CD14-positive monocyte (primary cell): ENCODE results near the gene RNU11. TPM values are rescaled to one million over a fixed set of nuclear protein-coding genes. Genes with fewer than 3 reads are reported as not detected.

Experiments
- DNase-seq, 3 donors: peaks; one replicate each; pipeline ENCODE4 v3.0.0-alpha.2; 2011 to 2022
- H2AFZ ChIP-seq: 2 replicates; pipeline ENCODE4 v1.6.0; 2012; ENCODE audit warnings: mild to moderate bottlenecking, low read depth, low read length, inconsistent platforms; ENCODE audit not compliant: insufficient read depth, poor library complexity, severe bottlenecking
- H3K27ac ChIP-seq, 2 donors: 1 replicate in 1 of 2; 2 replicates in 1 of 2; pipeline ENCODE4 v1.5.1; 2012 to 2013; ENCODE audit warnings: low read length in 2 of 2, control low read depth in 1 of 2, inconsistent platforms in 1 of 2, low read depth in 1 of 2, mild to moderate bottlenecking in 1 of 2
- H3K27me3 ChIP-seq, 2 donors: one replicate each; pipeline versions ENCODE4 v1.6.0 to v1.6.1; 2011 to 2013; ENCODE audit warnings: low read length in 2 of 2; ENCODE audit not compliant: control insufficient read depth in 2 of 2, insufficient read depth in 2 of 2
- H3K36me3 ChIP-seq, 2 donors: replicated peaks in 1 of 2; 1 replicate in 1 of 2; 2 replicates in 1 of 2; pipeline versions ENCODE4 v1.5.1 to v1.6.1; 2012 to 2013; ENCODE audit warnings: low read length in 2 of 2, control low read depth in 1 of 2, inconsistent platforms in 1 of 2, mild to moderate bottlenecking in 1 of 2; ENCODE audit not compliant: insufficient read depth in 2 of 2, control insufficient read depth in 1 of 2
- H3K4me1 ChIP-seq, 2 donors: 1 replicate in 1 of 2; 2 replicates in 1 of 2; pipeline versions ENCODE4 v1.5.1 to v1.6.1; 2012 to 2013; ENCODE audit warnings: low read length in 2 of 2, control low read depth in 1 of 2, inconsistent platforms in 1 of 2, mild to moderate bottlenecking in 1 of 2, moderate library complexity in 1 of 2; ENCODE audit not compliant: insufficient read depth in 2 of 2, control insufficient read depth in 1 of 2
- H3K4me2 ChIP-seq: replicated peaks from 2 replicates; pipeline ENCODE3; 2012; ENCODE audit warnings: low read length, moderate library complexity, mild to moderate bottlenecking; ENCODE audit not compliant: poor library complexity, severe bottlenecking; ENCODE audit errors: extremely low read depth
- H3K4me3 ChIP-seq, 3 experiments: fragments of 200-600 bp in 1 of 3; sonication (generic) in 1 of 3; replicated peaks in 1 of 3; 1 replicate in 2 of 3; 2 replicates in 1 of 3; pipeline ENCODE4 v1.5.1; 2011 to 2013; ENCODE audit warnings: low read length in 3 of 3, mild to moderate bottlenecking in 3 of 3, control low read depth in 2 of 3, low read depth in 2 of 3, inconsistent platforms in 1 of 3, moderate library complexity in 1 of 3
- H3K79me2 ChIP-seq: 2 replicates; pipeline ENCODE4 v1.6.0; 2012; ENCODE audit warnings: mild to moderate bottlenecking, control low read depth, inconsistent platforms, low read length, moderate library complexity; ENCODE audit not compliant: insufficient read depth
- H3K9ac ChIP-seq: 2 replicates; pipeline ENCODE4 v1.6.0; 2017; ENCODE audit warnings: low read length, mild to moderate bottlenecking; ENCODE audit not compliant: insufficient read depth, poor library complexity, severe bottlenecking
- H3K9me3 ChIP-seq, 2 donors: replicated peaks in 1 of 2; 1 replicate in 1 of 2; 2 replicates in 1 of 2; pipeline versions ENCODE4 v1.5.1 to v1.6.1; 2012 to 2013; ENCODE audit warnings: low read length in 2 of 2, control low read depth in 1 of 2; ENCODE audit not compliant: control insufficient read depth in 1 of 2, insufficient read depth in 1 of 2
- H4K20me1 ChIP-seq: 2 replicates; pipeline ENCODE4 v1.6.0; 2012; ENCODE audit warnings: mild to moderate bottlenecking, low read length, control low read depth, moderate library complexity; ENCODE audit not compliant: insufficient read depth
- H3K27ac Mint-ChIP-seq, 7 donors: one replicate each; pipeline ENCODE4 v1.8.0; 2020; ENCODE audit warnings: mild to moderate bottlenecking in 7 of 7, mixed read lengths in 7 of 7, moderate library complexity in 6 of 7, inconsistent platforms in 2 of 7
- H3K27me3 Mint-ChIP-seq, 3 donors: one replicate each; pipeline ENCODE4 v1.8.0; 2021 to 2022; ENCODE audit warnings: low read depth in 3 of 3, mild to moderate bottlenecking in 3 of 3, mixed read lengths in 3 of 3, moderate library complexity in 3 of 3, inconsistent platforms in 1 of 3
- H3K36me3 Mint-ChIP-seq, 2 donors: one replicate each; pipeline ENCODE4 v1.8.0; 2020; ENCODE audit warnings: mixed read lengths in 2 of 2, inconsistent platforms in 1 of 2, mild to moderate bottlenecking in 1 of 2
- H3K4me1 Mint-ChIP-seq: one replicate; pipeline ENCODE4 v1.8.0; 2020; ENCODE audit warnings: mild to moderate bottlenecking, mixed read lengths
- H3K4me3 Mint-ChIP-seq, 2 donors: one replicate each; pipeline ENCODE4 v1.8.0; 2020; ENCODE audit warnings: mild to moderate bottlenecking in 2 of 2, mixed read lengths in 2 of 2, moderate library complexity in 1 of 2
- H3K9me3 Mint-ChIP-seq, 7 donors: one replicate each; pipeline ENCODE4 v1.8.0; 2020 to 2022; ENCODE audit warnings: mixed read lengths in 7 of 7, mild to moderate bottlenecking in 6 of 7, moderate library complexity in 6 of 7, inconsistent platforms in 2 of 7
- whole genome bisulfite sequencing: methylation state at CpG from one replicate; pipeline ENCODE4 v1.1.5; 2013; ENCODE audit warnings: missing lambda C conversion rate; ENCODE audit not compliant: insufficient coverage; 5-methylcytosine and 5-hydroxymethylcytosine counted together
- intact Hi-C, 2 donors: fragments of 100-400 bp; cut with micrococcal nuclease; formaldehyde crosslinking; loops; one replicate each; pipeline versions ENCODE4 v1.15.0 to v1.15.1; 2023
- polyA plus RNA-seq, 3 donors: library from polyadenylated mRNA; depleted of rRNA in 1 of 3; unstranded in 2 of 3; stranded (reverse) in 1 of 3; fragments of 300-500 nt in 2 of 3; fragments of >200 nt in 1 of 3; fragmentation: Illumina TruSeq in 2 of 3; gene quantifications; 1 replicate in 2 of 3; 2 replicates in 1 of 3; pipeline ENCODE4 v1.2.3, GENCODE V29; 2012 to 2021
- TF ChIP-seq, protein P1 (sequence below): fragments of 200-600 bp; IDR thresholded peaks from one replicate; pipeline ENCODE4 v1.8.0; 2022; ENCODE audit warnings: antibody characterized with exemption, mild to moderate bottlenecking

RNU11 gene
- polyA plus RNA-seq, 3 donors: not detected

DNA sequence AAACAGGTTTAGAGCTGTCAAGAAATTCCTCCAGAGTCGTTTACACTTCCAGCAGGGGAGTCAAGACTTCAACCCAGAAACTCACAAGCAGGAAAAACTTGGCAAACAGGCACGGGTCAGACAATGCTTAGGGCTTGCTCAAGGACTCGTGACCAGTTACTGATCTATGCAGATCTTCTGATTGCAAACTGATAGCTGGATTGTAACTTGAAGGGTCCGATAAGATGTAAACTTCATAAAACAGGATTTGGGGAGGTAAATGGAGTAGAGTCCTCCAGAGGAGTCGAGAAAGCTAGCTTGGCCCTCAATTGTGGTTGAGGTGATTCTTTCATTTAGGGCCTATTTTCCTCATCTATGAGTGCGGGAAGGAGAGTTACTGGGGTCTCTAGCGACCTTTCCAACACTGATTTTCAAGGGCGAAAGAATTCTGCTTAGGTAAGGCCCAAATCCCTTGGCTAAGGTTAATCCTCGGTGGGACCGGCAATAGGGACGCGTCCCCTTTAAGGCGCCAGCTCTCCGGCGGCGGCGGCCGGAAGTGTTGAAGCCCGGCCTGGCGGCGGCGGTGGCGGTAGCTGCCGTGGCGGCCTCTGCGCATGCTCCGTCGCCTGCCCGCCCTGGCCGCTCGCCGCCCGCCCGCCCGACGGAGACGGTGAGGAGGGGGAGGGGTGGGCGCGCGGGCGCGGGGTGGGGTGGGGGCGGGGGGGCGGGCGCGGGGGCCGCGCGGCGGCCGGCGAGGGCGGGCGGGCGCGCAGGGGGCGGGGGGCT, 20.0 kb downstream of the RNU11 start, which contains the start of gene GMEB1:
GMEB1 (plus strand) TSS at position 594 of the 765 bp plus-strand sequence. CDS start 14,829 bp downstream, outside the sequence.
- peak; percentile 71 to 89 (median 82) for DNase-seq
- peaks cover 27 to 34% of the 10 kb centered on the region in 2 donors for H3K4me1 ChIP-seq
- peak within 1 kb of the TSS; percentile 77 to 100 (median 99) for H3K4me3 ChIP-seq
- Mint-ChIP-seq H3K9me3 (no peaks in the 10 kb centered on the region), H3K27me3 (no peaks in the 10 kb centered on the region), H3K4me1 (peaks cover 18% of the 10 kb centered on the region), H3K27ac (peak within 1 kb of the TSS; percentile 92 to 98 (median 96)), H3K36me3 (peaks cover 2 to 8% of the 10 kb centered on the region in 2 donors), H3K4me3 (peak within 1 kb of the TSS; percentile 84 to 98)
- no peaks in the 10 kb centered on the region for H3K9me3 ChIP-seq
- intact Hi-C loops: loop anchor here in 1 of 2 donors (2.0 kb wide), 1 partner anchor 20 kb away; the partner anchor contains the start of gene RNU11
- peak within 1 kb of the TSS; percentile 92 for H2AFZ ChIP-seq
- TF ChIP-seq, protein P1, sequence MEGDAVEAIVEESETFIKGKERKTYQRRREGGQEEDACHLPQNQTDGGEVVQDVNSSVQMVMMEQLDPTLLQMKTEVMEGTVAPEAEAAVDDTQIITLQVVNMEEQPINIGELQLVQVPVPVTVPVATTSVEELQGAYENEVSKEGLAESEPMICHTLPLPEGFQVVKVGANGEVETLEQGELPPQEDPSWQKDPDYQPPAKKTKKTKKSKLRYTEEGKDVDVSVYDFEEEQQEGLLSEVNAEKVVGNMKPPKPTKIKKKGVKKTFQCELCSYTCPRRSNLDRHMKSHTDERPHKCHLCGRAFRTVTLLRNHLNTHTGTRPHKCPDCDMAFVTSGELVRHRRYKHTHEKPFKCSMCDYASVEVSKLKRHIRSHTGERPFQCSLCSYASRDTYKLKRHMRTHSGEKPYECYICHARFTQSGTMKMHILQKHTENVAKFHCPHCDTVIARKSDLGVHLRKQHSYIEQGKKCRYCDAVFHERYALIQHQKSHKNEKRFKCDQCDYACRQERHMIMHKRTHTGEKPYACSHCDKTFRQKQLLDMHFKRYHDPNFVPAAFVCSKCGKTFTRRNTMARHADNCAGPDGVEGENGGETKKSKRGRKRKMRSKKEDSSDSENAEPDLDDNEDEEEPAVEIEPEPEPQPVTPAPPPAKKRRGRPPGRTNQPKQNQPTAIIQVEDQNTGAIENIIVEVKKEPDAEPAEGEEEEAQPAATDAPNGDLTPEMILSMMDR: no peak
- no peaks in the 10 kb centered on the region for H3K27me3 ChIP-seq
- H3K79me2 ChIP-seq: peaks cover 35% of the 10 kb centered on the region
- H3K9ac ChIP-seq: peak within 1 kb of the TSS; percentile 99
- peak within 1 kb of the TSS; percentile 99 to 100 for H3K27ac ChIP-seq
- H4K20me1 ChIP-seq: peaks cover 11% of the 10 kb centered on the region
- peak within 1 kb of the TSS; percentile 96 for H3K4me2 ChIP-seq
- no peaks in the 10 kb centered on the region for H3K36me3 ChIP-seq
- WGBS: 3% methylated on average over 30 of the region's 57 CpGs

DNA sequence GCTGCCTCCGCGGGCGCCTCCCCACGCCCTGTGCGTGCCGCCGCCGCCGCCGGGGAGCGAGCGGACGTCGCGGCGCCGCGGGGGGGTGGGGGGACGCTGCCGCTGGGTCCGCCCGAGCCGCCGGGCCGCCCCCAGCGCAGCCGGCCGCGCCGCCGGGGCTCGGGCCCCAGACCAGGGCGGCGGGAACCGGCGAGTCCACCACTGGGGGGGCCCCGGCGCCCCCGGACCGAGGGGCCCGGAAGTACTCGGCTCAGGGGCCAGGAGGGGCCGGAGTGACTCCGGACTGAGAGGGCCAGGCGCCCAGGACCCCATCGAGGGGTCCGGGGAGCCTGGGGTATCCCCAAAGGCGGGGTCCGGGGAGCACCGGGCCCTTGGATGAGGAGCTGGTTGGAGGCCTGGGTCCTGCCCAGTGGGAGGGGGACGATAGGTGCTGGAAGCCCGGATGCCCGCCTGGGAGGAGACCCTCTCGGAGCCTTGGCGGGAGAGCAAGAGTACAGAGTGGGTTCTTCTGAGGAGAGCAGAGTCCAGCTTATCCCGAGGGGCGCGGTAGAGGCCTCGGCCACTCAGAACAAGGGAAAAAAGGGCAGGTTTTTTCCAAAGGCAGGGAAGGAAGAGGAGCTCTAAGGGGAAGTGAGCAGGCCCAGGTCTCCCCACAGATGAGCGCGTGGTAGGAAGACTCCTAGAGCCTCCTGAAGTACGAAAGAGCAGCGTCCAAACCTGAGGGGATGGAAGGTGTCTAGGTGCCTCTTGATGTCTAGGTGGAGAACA, 20.7 kb downstream of the RNU11 start:
- Mint-ChIP-seq H3K27me3 (no peaks in the 10 kb centered on the region), H3K9me3 (no peaks in the 10 kb centered on the region)
- intact Hi-C loops: loop anchor here in 1 of 2 donors (2.0 kb wide), 1 partner anchor 20 kb away; the partner anchor contains the start of gene RNU11

More for the DNA sequence above, 20.7 kb downstream of the RNU11 start:
- Histone ChIP-seq H3K4me2 (peak overlapping the region; percentile 96), H3K27me3 (no peaks in the 10 kb centered on the region), H3K9ac (peak overlapping the region; percentile 99), H3K27ac (peak overlapping the region; percentile 99 to 100), H3K36me3 (no peaks in the 10 kb centered on the region), H2AFZ (peak overlapping the region; percentile 91), H3K4me1 (peaks cover 27 to 34% of the 10 kb centered on the region in 2 donors), H3K4me3 (peak overlapping the region; percentile 77 to 100 (median 99)), H3K9me3 (no peaks in the 10 kb centered on the region), H3K79me2 (peaks cover 43% of the 10 kb centered on the region), H4K20me1 (peaks cover 13% of the 10 kb centered on the region)
- WGBS: under 1% methylated on average over 62 of the region's 63 CpGs
- H3K4me3 Mint-ChIP-seq: peak overlapping the region; percentile 84 to 98
- TF ChIP-seq, protein P1: no peak
- peak overlapping the region; percentile 89 to 98 (median 96) for H3K27ac Mint-ChIP-seq
- H3K36me3 Mint-ChIP-seq: peaks cover 2 to 11% of the 10 kb centered on the region in 2 donors
- peaks cover 18% of the 10 kb centered on the region for H3K4me1 Mint-ChIP-seq
- peak; percentile 29 to 57 (median 53) for DNase-seq
